ENCODE measurements around the gene AKR1C1. TPM values are rescaled to one million over a fixed set of nuclear protein-coding genes. Genes with fewer than 3 reads are reported as not detected.
"Not testable (repeated sequence)": the region's sequence is repeated elsewhere in the genome, so short reads cannot be mapped to it uniquely, and the experiment has no call there.

Gene AKR1C1
- total RNA-seq, 2 donors from 2014 or later: 35.5 to 61.5 TPM

DNA sequence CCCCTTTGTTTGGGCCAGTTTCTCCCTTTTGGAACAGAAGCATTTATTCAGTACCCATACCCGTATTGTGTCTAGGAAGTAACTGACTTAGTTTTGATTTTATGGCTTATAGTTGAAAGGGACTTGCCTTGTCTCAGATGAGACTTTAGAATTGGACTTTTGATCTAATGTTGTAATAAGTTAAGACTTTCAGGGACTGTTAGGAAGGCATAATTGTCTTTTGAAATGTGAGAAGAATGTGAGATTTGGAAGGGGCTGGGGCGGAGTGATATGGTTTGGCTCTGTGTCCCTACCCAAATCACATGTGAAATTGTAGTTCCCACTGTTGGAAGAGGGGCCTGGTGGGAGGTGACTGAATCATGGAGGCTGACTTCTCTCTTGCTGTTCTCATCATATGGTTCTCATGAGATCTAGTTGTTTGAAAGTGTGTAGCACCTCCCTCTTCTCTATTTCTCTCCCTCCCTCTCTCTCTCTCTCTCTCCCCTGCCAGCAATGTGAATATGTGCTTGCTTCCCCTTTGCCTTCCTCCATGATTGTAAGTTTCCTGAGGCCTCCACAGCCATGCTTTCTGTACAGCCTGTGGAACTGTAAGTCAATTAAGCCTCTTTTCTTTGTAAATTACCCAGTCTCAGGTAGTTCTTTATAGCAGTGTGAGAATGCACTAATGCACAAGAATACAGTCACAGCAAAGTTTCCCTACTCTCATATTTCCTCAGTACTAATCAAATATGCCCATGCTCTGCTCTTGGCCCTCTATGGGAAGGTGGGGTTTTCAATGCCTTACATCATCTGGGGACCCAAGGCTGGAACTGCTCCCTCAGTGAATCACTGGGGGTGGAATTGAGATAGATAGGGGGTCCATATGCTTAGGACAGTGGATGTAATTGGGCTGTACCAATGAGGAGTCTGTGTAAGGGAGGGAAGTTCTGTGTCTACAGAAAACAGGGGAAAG is 17.2 kb upstream of the AKR1C1 start:
- intact Hi-C loops (cut with DNase I): loop anchor here in 1 of 2 donors (5.0 kb wide), 1 partner anchor 1196 kb away; no protein-coding TSS in a partner anchor
- DNase-seq (ENCODE audit: low spot score): no peak

DNA sequence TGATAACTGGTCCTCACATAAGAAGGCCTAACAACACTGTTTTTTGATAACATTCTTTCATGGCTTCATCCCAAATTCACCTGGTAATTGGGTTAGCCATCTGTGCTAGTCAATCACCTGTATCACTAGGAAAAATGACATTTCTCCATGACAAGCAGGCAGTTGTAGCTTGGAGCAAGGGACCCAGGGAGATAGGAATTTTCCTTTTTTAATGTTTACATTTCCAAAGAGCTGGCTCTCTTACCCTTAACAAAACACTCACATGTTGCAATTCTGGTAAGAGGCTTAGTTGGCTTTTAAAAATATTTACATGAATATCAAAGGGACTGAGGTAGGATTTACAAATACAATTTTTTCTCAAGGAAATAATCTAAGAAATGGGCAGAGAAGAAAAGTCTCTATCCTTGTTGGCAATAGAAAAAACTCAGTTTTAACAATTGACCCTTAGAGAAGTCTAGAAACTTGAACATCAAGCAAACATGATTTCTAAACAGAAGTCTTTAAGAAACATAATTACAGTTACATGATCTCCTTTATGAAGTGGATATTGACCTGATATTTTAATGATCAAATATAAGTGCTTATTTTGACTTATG is 16.1 kb upstream of the AKR1C1 start:
- intact Hi-C loops (cut with DNase I): loop anchor here in 1 of 2 donors (5.0 kb wide), 1 partner anchor 1195 kb away; no protein-coding TSS in a partner anchor
- DNase-seq (ENCODE audit: low spot score): no peak

GRCh38 chr10:4947635-4948596 is 15.3 kb upstream of the AKR1C1 start:
- intact Hi-C loops (cut with DNase I): loop anchor here in 1 of 2 donors (5.0 kb wide), 1 partner anchor 1194 kb away; no protein-coding TSS in a partner anchor
- DNase-seq (ENCODE audit: low spot score): no peak

DNA sequence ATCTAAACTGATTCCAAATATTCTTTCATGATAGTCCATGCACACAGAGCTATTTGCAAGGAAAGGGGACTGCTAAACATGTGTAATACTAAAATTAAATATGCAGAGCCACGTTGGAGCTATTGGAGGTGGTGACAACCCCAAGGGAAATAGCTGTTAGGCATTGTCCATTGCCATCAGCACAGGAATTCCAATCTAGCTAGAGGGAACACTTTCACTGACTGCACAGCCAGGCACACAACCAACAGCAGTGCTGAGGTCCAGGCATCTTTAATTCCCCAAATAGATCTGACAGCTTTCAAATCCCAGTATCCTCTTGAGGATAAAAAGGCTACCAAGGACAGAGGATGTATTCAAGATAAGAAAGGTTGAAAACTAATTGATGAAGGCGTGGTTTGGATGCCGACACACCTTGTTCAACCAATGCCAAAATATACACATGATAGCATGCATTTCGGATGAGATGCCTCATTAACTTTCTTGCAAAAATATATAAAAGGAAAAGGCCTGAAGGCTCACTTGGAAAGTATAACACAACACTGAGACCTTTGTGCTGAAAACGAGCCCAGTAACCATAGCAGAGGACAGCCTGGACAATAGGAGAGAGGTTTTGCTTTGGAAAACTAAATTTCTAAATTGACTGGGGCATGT is 11.6 kb upstream of the AKR1C1 start:
- intact Hi-C loops (cut with DNase I); DNase-seq (ENCODE audit: low spot score): not testable (repeated sequence)

GRCh38 chr10:4953405-4953804 is 9.8 kb upstream of the AKR1C1 start:
- no peak for DNase-seq (ENCODE audit: low spot score)
- intact Hi-C loops (cut with DNase I): no loop called here

- intact Hi-C loops (cut with DNase I); DNase-seq (ENCODE audit: low spot score): not testable (repeated sequence)
Observed at GRCh38 chr10:4956088-4956487, 7.1 kb upstream of the AKR1C1 start.

DNA sequence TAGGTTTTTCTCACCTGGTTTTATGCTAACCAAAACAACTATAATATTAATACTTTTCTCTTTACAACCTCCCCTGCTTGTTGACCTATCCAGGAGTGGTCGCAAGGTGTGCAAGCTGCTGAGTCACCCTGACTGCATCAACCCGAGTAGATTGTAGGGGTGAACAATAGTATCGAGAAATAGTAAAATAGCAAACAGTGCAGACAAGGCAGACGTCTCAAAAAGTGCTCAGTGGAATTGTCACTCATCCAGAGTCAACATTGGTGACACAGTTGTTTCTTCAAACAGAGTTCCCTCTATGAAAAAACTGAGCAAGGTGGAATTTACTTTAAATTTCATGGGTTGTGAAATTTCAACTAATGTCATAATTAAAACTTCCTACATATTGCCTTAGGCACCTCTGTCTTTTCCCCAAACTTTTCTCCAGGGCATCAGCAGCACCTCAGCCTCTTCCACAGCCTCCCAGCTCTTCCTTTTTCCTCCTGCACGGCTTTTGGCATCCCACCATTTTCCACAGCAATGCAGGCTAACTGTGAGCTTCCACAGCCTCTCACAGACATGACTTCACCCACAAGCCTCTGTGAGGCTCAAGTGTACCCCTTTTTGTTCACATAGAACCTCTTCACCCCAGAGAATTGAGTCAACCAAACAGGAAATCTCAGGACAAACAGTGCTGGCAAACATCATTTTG is 6.1 kb upstream of the AKR1C1 start:
- DNase-seq (ENCODE audit: low spot score); intact Hi-C loops (cut with DNase I): not testable (repeated sequence)

DNA sequence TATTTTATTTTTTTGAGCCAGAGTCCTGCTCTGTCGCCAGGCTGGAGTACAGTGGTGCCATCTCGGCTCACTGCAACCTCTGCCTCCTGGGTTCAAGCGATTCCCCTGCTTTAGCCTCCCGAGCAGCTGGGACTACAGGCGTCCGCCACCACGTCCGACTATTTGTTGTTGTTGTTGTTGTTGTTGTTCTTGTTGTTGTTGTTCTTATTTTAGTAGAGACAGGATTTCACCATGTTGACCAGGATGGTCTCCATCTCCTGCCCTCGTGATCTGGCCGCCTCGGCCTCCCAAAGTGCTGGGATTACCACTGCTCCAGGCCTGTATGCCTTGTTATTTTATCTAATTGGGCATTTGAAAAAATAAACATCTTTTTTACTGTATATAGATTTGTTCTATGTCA is 1.7 kb upstream of the AKR1C1 start:
- DNase-seq (ENCODE audit: low spot score); intact Hi-C loops (cut with DNase I): not testable (repeated sequence)

- intact Hi-C loops (cut with DNase I); DNase-seq (ENCODE audit: low spot score): not testable (repeated sequence)
Observed at GRCh38 chr10:4962308-4962707, 907 bp upstream of the AKR1C1 start.

DNA sequence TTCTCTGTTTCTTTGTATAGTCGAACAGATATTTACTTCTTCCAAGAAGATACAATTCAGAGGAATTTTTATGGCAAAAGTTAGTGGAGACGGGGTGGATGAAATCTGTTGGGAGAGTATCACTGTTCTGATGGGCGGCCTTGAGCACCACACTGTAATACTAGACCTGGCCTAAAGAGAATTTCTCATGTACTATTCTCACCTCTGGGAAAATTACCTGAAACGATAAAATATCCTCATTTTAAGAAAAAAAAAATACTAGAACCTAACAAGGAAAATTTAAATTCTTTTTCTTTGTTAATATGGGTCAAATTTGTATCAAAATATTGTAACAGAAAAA is 570 bp downstream of the AKR1C1 start:
- DNase-seq (ENCODE audit: low spot score); intact Hi-C loops (cut with DNase I): not testable (repeated sequence)

DNA sequence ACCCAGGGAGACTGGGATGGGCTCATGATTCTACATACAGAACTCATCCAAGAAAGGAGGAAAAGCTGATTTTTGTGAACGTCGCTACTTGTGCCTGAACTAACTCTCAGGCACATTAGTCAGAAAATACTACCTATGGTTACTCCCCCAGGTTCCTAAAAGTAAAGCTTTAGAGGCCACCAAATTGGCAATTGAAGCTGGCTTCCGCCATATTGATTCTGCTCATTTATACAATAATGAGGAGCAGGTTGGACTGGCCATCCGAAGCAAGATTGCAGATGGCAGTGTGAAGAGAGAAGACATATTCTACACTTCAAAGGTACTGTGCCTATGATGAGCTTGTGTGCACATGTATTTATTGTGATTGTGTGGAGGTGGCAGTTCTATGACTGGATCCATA is 2.5 kb downstream of the AKR1C1 start:
- DNase-seq (ENCODE audit: low spot score); intact Hi-C loops (cut with DNase I): not testable (repeated sequence)

DNA sequence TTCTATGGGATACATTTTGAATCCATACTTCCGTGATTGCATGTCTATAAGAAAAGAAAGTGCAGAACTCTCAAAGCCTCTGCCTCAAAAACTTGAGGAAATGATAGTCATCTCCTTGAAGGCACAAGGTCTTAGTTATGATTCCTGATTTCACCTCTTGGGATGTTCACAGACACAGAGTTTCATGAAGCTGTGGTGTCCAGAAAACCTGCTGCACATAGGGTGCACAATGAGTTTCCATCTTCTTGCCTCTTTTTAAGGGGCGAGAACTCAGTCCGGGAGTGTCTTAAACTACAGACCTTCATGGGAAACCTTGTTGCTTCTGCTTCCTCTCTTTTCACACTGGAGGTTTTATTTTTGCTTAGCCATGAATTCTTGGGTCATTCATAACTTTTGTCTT is 4.0 kb downstream of the AKR1C1 start:
- DNase-seq (ENCODE audit: low spot score); intact Hi-C loops (cut with DNase I): not testable (repeated sequence)

GRCh38 chr10:4969289-4969688 is 6.1 kb downstream of the AKR1C1 start:
- intact Hi-C loops (cut with DNase I); DNase-seq (ENCODE audit: low spot score): not testable (repeated sequence)

DNA sequence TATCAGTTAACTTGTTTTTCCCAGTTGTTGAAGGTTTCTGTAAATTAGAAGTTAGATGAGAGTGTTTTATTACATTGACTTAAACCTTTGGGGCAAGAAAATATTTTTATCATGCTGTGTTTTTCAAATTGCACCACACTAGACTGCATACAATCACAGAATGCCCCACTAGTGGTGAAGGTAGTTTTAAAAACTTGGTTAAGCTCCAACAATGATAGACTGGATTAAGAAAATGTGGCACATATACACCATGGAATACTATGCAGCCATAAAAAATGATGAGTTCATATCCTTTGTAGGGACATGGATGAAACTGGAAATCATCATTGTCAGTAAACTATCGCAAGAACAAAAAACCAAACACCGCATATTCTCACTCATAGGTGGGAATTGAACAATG is 7.1 kb downstream of the AKR1C1 start:
- DNase-seq (ENCODE audit: low spot score); intact Hi-C loops (cut with DNase I): not testable (repeated sequence)

- intact Hi-C loops (cut with DNase I); DNase-seq (ENCODE audit: low spot score): not testable (repeated sequence)
Observed at GRCh38 chr10:4972369-4973142, 9.3 kb downstream of the AKR1C1 start.

GRCh38 chr10:4973294-4973693 is 10.1 kb downstream of the AKR1C1 start:
- intact Hi-C loops (cut with DNase I); DNase-seq (ENCODE audit: low spot score): not testable (repeated sequence)

DNA sequence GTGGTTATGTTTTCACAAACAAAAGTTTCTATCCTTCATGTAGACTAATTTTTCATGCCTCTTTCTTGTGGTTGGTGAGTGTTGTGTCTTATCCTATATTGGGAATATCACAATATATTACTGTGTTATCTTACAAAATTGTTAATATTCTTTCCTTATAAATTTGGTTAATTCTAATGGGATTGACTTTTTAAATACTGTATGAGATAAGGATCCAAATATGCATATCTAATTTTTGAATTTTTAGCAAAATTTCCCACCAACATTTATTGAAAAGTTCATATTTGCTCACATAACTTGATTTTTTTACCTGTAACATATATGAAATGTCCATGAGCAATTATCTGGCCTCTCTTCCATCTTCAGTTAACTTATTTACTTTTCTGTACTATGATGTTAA is 11.2 kb downstream of the AKR1C1 start:
- DNase-seq (ENCODE audit: low spot score); intact Hi-C loops (cut with DNase I): not testable (repeated sequence)

All from posterior vena cava (tissue), 2 donors.